K562 (cell line): ENCODE data around the gene ZNF593OS. TPM values are rescaled to one million over a fixed set of nuclear protein-coding genes. Genes with fewer than 3 reads are reported as not detected.

Experiments
- ATAC-seq: fragments of 200-7000 bp; cut with Tn5 transposase; 3 replicates; pipeline ENCODE4 v1.9.1; 2020; ENCODE audit warnings: moderate library complexity
- BruUV-seq: library from RNA; stranded (reverse); fragments of 400-500 nt; replicated peaks from 2 replicates; lab custom pipeline; 2021; lab: Mats Ljungman, UMichigan
- CTCF ChIA-PET: fragments of 300-600 bp; formaldehyde crosslinking; extraction: SDS; loops from one replicate; lab custom pipeline; 2021; ENCODE audit warnings: low intra/inter-chr PET ratio; lab: Yijun Ruan, JAX
- POLR2A ChIA-PET: fragments of 300-600, 350-650 bp; sonication (Branson Sonifier 250); formaldehyde crosslinking; extraction: SDS; loops from one replicate; lab custom pipeline; 2021; ENCODE audit warnings: antibody characterized with exemption, inconsistent platforms; lab: Yijun Ruan, JAX
- DNase-seq, 4 experiments: peaks; one replicate each; pipeline versions ENCODE4 v3.0.0 to v3.0.0-alpha.2; 2011 to 2018; ENCODE audit warnings: low spot score in 3 of 4, mixed read lengths in 3 of 4; ENCODE audit errors: extremely low read depth in 1 of 4
- FAIRE-seq: peaks from 2 replicates; lab custom pipeline; 2011; peaks lifted over from hg19 to GRCh38; lab: Jason Lieb, UNC
- H2AFZ ChIP-seq: 2 replicates; pipeline ENCODE4 v1.6.0; 2011; ENCODE audit warnings: low read depth, low read length, control low read depth, inconsistent platforms
- H3K27ac ChIP-seq: fragments of 200-600 bp; 3 replicates; pipeline ENCODE4 v1.8.0; 2011; ENCODE audit warnings: low read depth, mild to moderate bottlenecking, control low read depth, inconsistent platforms, low read length, moderate library complexity, mixed read lengths; ENCODE audit errors: extremely low read depth
- H3K27me3 ChIP-seq, 2 experiments: fragments of 300-600 bp in 1 of 2; 2 replicates in 1 of 2; 3 replicates in 1 of 2; pipeline versions ENCODE4 v1.6.0 to v1.8.0; 2011; ENCODE audit warnings: inconsistent platforms in 2 of 2, low read length in 2 of 2, mild to moderate bottlenecking in 1 of 2, mixed read lengths in 1 of 2, moderate library complexity in 1 of 2; ENCODE audit not compliant: control insufficient read depth in 2 of 2, insufficient read depth in 2 of 2
- H3K36me3 ChIP-seq: fragments of 300-600 bp; 3 replicates; pipeline ENCODE4 v1.8.0; 2011; ENCODE audit warnings: mild to moderate bottlenecking, low read length, inconsistent platforms; ENCODE audit not compliant: control insufficient read depth, insufficient read depth
- H3K4me1 ChIP-seq, 2 experiments: fragments of 200-600 bp in 1 of 2; replicated peaks in 1 of 2; 2 replicates in 1 of 2; 3 replicates in 1 of 2; pipeline versions ENCODE4 v1.5.1 to v1.8.0; 2011; ENCODE audit warnings: inconsistent platforms in 2 of 2, low read length in 2 of 2, mild to moderate bottlenecking in 1 of 2, mixed read lengths in 1 of 2, moderate library complexity in 1 of 2; ENCODE audit not compliant: control insufficient read depth in 2 of 2, insufficient read depth in 2 of 2
- H3K4me2 ChIP-seq: 2 replicates; pipeline ENCODE4 v1.6.1; 2011; ENCODE audit warnings: low read length, control low read depth, inconsistent platforms, mixed read lengths; ENCODE audit not compliant: insufficient read depth
- H3K4me3 ChIP-seq: fragments of 200-600 bp; sonication (generic), shearing (Covaris generic); 2 replicates; pipeline ENCODE4 v1.5.1; 2016; ENCODE audit warnings: control low read depth, inconsistent platforms
- H3K79me2 ChIP-seq: fragments of 200-600 bp; 3 replicates; pipeline ENCODE4 v1.8.0; 2011; ENCODE audit warnings: low read length, inconsistent platforms; ENCODE audit not compliant: control insufficient read depth, insufficient read depth
- H3K9ac ChIP-seq, 2 experiments: 2 replicates each; pipeline versions ENCODE4 v1.6.0 to v1.6.1; 2011; ENCODE audit warnings: low read depth in 2 of 2, low read length in 2 of 2, control low read depth in 1 of 2, inconsistent platforms in 1 of 2, mild to moderate bottlenecking in 1 of 2, mixed read lengths in 1 of 2; ENCODE audit not compliant: insufficient read depth in 1 of 2
- H3K9me1 ChIP-seq: one replicate; pipeline ENCODE4 v1.6.0; 2011; ENCODE audit warnings: inconsistent platforms, mild to moderate bottlenecking, low read length, moderate library complexity; ENCODE audit not compliant: control insufficient read depth, insufficient read depth
- H3K9me3 ChIP-seq: replicated peaks from 2 replicates; pipeline ENCODE4 v1.5.1; 2011; ENCODE audit warnings: low read depth, low read length, inconsistent platforms; ENCODE audit not compliant: control insufficient read depth, insufficient read depth
- H4K20me1 ChIP-seq: replicated peaks from 2 replicates; pipeline ENCODE4 v1.6.1; 2011; ENCODE audit warnings: low read length, inconsistent platforms, mixed read lengths; ENCODE audit not compliant: control insufficient read depth, insufficient read depth
- FOSL1 ChIP-seq: fragments of 200-800 bp; sonication (Bioruptor generic); conservative IDR thresholded peaks from 2 replicates; pipeline ENCODE4 v1.6.1; 2016; ENCODE audit warnings: missing genetic modification characterization, missing compliant biosample characterization
- FOXK2 ChIP-seq, 2 experiments: fragments of 450-650 bp; IDR thresholded peaks in 1 of 2; conservative IDR thresholded peaks in 1 of 2; 2 replicates each; pipeline ENCODE4 v1.6.1; 2016; ENCODE audit warnings: low read depth in 2 of 2, mild to moderate bottlenecking in 1 of 2
- GABPB2 ChIP-seq: fragments of 250-450 bp; sonication (Bioruptor Pico); conservative IDR thresholded peaks from 2 replicates; pipeline ENCODE4 v1.5.1; 2021; ENCODE audit warnings: mild to moderate bottlenecking
- NFIC ChIP-seq: fragments of 450-650 bp; IDR thresholded peaks from 2 replicates; pipeline ENCODE4 v1.6.1; 2017; ENCODE audit warnings: mild to moderate bottlenecking, inconsistent platforms
- NR2F6 ChIP-seq: fragments of 450-650 bp; formaldehyde crosslinking; IDR thresholded peaks from 2 replicates; pipeline ENCODE4 v1.4.0; 2020; ENCODE audit warnings: mild to moderate bottlenecking
- NR3C1 ChIP-seq: sonication (generic); formaldehyde crosslinking; IDR thresholded peaks from 2 replicates; pipeline ENCODE4 v1.8.1; 2022; ENCODE audit warnings: missing genetic modification reagents
- PML ChIP-seq: IDR thresholded peaks from 2 replicates; pipeline ENCODE4 v1.6.1; 2012; ENCODE audit warnings: low read length, inconsistent platforms
- PRDM10 ChIP-seq: fragments of 450-650 bp; IDR thresholded peaks from 2 replicates; pipeline ENCODE4 v1.6.1; 2018; ENCODE audit not compliant: partially characterized antibody
- RBM14 ChIP-seq: fragments of 200-400 bp; formaldehyde crosslinking; IDR thresholded peaks from 2 replicates; pipeline ENCODE4 v1.6.1; 2018; ENCODE audit warnings: low read depth, mild to moderate bottlenecking, low read length, moderate library complexity, borderline replicate concordance; ENCODE audit not compliant: insufficient read depth
- RHOXF2B ChIP-seq: fragments of 250-450 bp; sonication (Bioruptor Pico); conservative IDR thresholded peaks from 2 replicates; pipeline ENCODE4 v1.5.1; 2021
- WGBS: fragments of 100-300 bp; shearing (Covaris generic); methylation state at CpG from one replicate; pipeline ENCODE4 v1.1.6; 2016; ENCODE audit warnings: low coverage, mixed read lengths; ENCODE audit not compliant: insufficient coverage; ENCODE audit errors: missing lambda C conversion rate; 5-methylcytosine and 5-hydroxymethylcytosine counted together
- in situ Hi-C: fragments of 300-500 bp; cut with MboI; formaldehyde crosslinking; loops from 4 replicates; pipeline ENCODE4 v1.15.0; 2018; ENCODE audit warnings: inconsistent platforms, mixed read lengths
- intact Hi-C: fragments of 100-400 bp; cut with micrococcal nuclease; formaldehyde crosslinking; loops from 2 replicates; pipeline ENCODE4 v1.14.2; 2022
- polyA plus RNA-seq, 8 experiments: library from polyadenylated mRNA; depleted of rRNA in 4 of 8; stranded (reverse) in 5 of 8; unstranded in 3 of 8; fragments of >200 nt; fragmentation: Nextera tagmentation in 2 of 8; fragmentation: Illumina TruSeq in 1 of 8; extraction: Ambion mirVana in 2 of 8; extraction: Trizol in 1 of 8; gene quantifications; 2 replicates each; pipeline versions ENCODE4 v1.2.1 to v1.2.3, GENCODE V29; 2011 to 2014; ENCODE audit warnings: inconsistent platforms in 1 of 8, missing spikeins in 1 of 8
- total RNA-seq, 7 experiments: library from RNA; depleted of rRNA in 6 of 7; stranded (reverse); fragments of >200 nt in 6 of 7; fragmentation: Illumina TruSeq in 2 of 7; extraction: Trizol in 2 of 7; gene quantifications; 2 replicates each; pipeline versions ENCODE4 v1.2.1 to v1.2.3, GENCODE V29; 2011 to 2021; ENCODE audit warnings: low replicate concordance in 1 of 7

Gene ZNF593OS
- total and polyA plus RNA-seq, 9 of the 15 experiments (the other 6 are each of a cell fraction or from before 2014, with no cell fraction given), result 0.24 to 0.27 TPM; not detected in 7

- BruUV-seq, result no TSS peak
- FAIRE-seq (peak; percentile 51), ATAC-seq (no peak), DNase-seq (peak in 1 of 4 experiments; percentile 7)
- H3K4me2 ChIP-seq, result peak within 1 kb of the TSS; percentile 96
- WGBS, result 54% methylated on average over 5 of the region's 5 CpGs
- peaks cover 17% of the 10 kb centered on the region; the same call in 1 of the 3 replicates for H3K36me3 ChIP-seq
- peak within 1 kb of the TSS; percentile 90 for H2AFZ ChIP-seq
- H3K27ac ChIP-seq, result peak within 1 kb of the TSS; percentile 85
- H3K4me1 ChIP-seq, result peaks cover 21 to 43% of the 10 kb centered on the region in 2 experiments
- peaks cover 4% of the 10 kb centered on the region for H3K9me1 ChIP-seq
- intact Hi-C loops, result loop anchor here (2.0 kb wide), 2 partner anchors 32 to 66 kb away; partner anchors contain the start of gene CEP85
- H3K4me3 ChIP-seq, result peak within 1 kb of the TSS; percentile 89
- no peaks in the 10 kb centered on the region for H4K20me1 ChIP-seq
- peak within 1 kb of the TSS; percentile 88 to 98 for H3K9ac ChIP-seq
- in situ Hi-C loops, result no loop called here
- ChIA-PET POLR2A (interaction anchor here (0.5 to 1.2 kb wide), 2 partner anchors 8 to 38 kb away, joined by 3 to 6 read pairs; no protein-coding TSS in a partner anchor), CTCF (interaction anchor here (0.5 to 1.9 kb wide), 5 partner anchors 31 to 204 kb away, joined by 3 to 8 read pairs (median 3); partner anchors contain the start of gene ZNF683)
- no peaks in the 10 kb centered on the region for H3K9me3 ChIP-seq
- H3K27me3 ChIP-seq, result no peaks in the 10 kb centered on the region
- peaks cover 21% of the 10 kb centered on the region for H3K79me2 ChIP-seq
- TF ChIP-seq NR2F6 (CRISPR knock-in tag) (0 out of 2 replicates have a peak, but pooled peaks have one; percentile 31), FOXK2 (conservative IDR thresholded peaks at IDR 0.05 in 1 of 2, IDR thresholded peaks at IDR 0.05 in 1 of 2; ENCODE audit: low read depth in 2 of 2) (no peak), PML (0 out of 2 replicates have a peak, but pooled peaks have one; percentile 31), NR3C1 (CRISPR knock-in tag) (0 out of 2 replicates have a peak, but pooled peaks have one; percentile 42), GABPB2 (CRISPR knock-in tag) (no peak), RHOXF2B (CRISPR knock-in tag) (no peak), RBM14 (no peak), PRDM10 (peak; percentile 8), FOSL1 (tag) (no peak), NFIC (peak; percentile 80)
Observed at GRCh38 chr1:26168410-26169197, 3.0 kb downstream of the ZNF593OS start, which contains the start of gene C1orf232. Gene C1orf232, minus strand, starts transcription at chr1:26168963. Its CDS starts 464 bp downstream, at chr1:26168499.
